Lung microvascular endothelial cell (primary cell): Measurements from ENCODE around the gene CDH22. TPM values are rescaled to one million over a fixed set of nuclear protein-coding genes. Genes with fewer than 3 reads are reported as not detected.

ENCODE experiments used
- DNase-seq, 2 donors: peaks; one replicate each; pipeline versions ENCODE4 v3.0.0 to v3.0.0-alpha.2; 2010; ENCODE audit warnings: low read depth in 2 of 2
- total RNA-seq: library from RNA; depleted of rRNA; stranded (reverse); fragments of >200 nt; gene quantifications from 2 replicates; pipeline ENCODE4 v1.2.1, GENCODE V29; 2014

Gene CDH22
- total RNA-seq, 1 donor from 2014 or later, result 0.79 TPM

- no peak for DNase-seq
These were observed 15.3 kb upstream of the CDH22 start for GRCh38 chr20:46323557-46323956.

- no peak for DNase-seq
These were observed 14.3 kb upstream of the CDH22 start for GRCh38 chr20:46322641-46323040.

- no peak for DNase-seq
These were observed 9.4 kb upstream of the CDH22 start for GRCh38 chr20:46317685-46318177.

- DNase-seq, result no peak
These were observed 8.8 kb upstream of the CDH22 start for GRCh38 chr20:46316984-46317684.

GRCh38 chr20:46315311-46315710, 7.0 kb upstream of the CDH22 start:
- no peak for DNase-seq

GRCh38 chr20:46312945-46313861, 4.9 kb upstream of the CDH22 start:
- DNase-seq, result no peak

- no peak for DNase-seq
These were observed 4.0 kb upstream of the CDH22 start for GRCh38 chr20:46312075-46312944.

GRCh38 chr20:46311719-46312074, 3.4 kb upstream of the CDH22 start:
- DNase-seq, result no peak

GRCh38 chr20:46311039-46311650, 2.8 kb upstream of the CDH22 start:
- DNase-seq, result no peak

- no peak for DNase-seq
These were observed 1.6 kb upstream of the CDH22 start for GRCh38 chr20:46309945-46310344.

- DNase-seq, result no peak
These were observed 370 bp downstream of the CDH22 start for GRCh38 chr20:46307999-46308257.

GRCh38 chr20:46307139-46307998, 929 bp downstream of the CDH22 start:
- peak; percentile 45 to 51 for DNase-seq

- no peak for DNase-seq
These were observed 1.6 kb downstream of the CDH22 start for GRCh38 chr20:46306743-46307138.

GRCh38 chr20:46305973-46306360, 2.3 kb downstream of the CDH22 start:
- DNase-seq, result no peak

- no peak for DNase-seq
These were observed 2.8 kb downstream of the CDH22 start for GRCh38 chr20:46305331-46305972.

- DNase-seq, result no peak
These were observed 3.4 kb downstream of the CDH22 start for GRCh38 chr20:46304852-46305251.

GRCh38 chr20:46304361-46304760, 3.9 kb downstream of the CDH22 start:
- peak in 1 of 2 donors; percentile 9 for DNase-seq

GRCh38 chr20:46303176-46303956, 4.9 kb downstream of the CDH22 start:
- DNase-seq, result no peak

GRCh38 chr20:46302106-46302505, 6.2 kb downstream of the CDH22 start:
- no peak for DNase-seq
